PFSK-1 (cell line): ENCODE results near the gene HIP1R.

Experiments used
- FOXP2 ChIP-seq: optimal IDR thresholded peaks from 2 replicates; pipeline ENCODE3; 2011; ENCODE audit warnings: borderline replicate concordance, control low read depth, inconsistent platforms; ENCODE audit not compliant: insufficient read depth; ENCODE audit errors: extremely low read length, extremely low read depth
- POLR2AphosphoS5 ChIP-seq: IDR thresholded peaks from 2 replicates; pipeline ENCODE4 v1.6.1; 2012; ENCODE audit warnings: low read depth, mild to moderate bottlenecking, control low read depth, low read length, moderate library complexity
- REST ChIP-seq, 2 experiments: IDR thresholded peaks; 2 replicates each; pipeline versions ENCODE4 v1.6.1 to v1.8.0; 2011 to 2012; ENCODE audit warnings: low read depth in 2 of 2, low read length in 2 of 2, control low read depth in 1 of 2, inconsistent platforms in 1 of 2, mild to moderate bottlenecking in 1 of 2, moderate library complexity in 1 of 2; ENCODE audit not compliant: insufficient read depth in 1 of 2
- SIN3A ChIP-seq: IDR thresholded peaks from 2 replicates; pipeline ENCODE4 v1.6.1; 2012; ENCODE audit warnings: mild to moderate bottlenecking, low read length, moderate library complexity, borderline replicate concordance; ENCODE audit not compliant: insufficient read depth
- TAF1 ChIP-seq: IDR thresholded peaks from 2 replicates; pipeline ENCODE4 v1.6.1; 2012; ENCODE audit warnings: low read length, control low read depth, borderline replicate concordance; ENCODE audit not compliant: insufficient read depth

The HIP1R gene

GRCh38 chr12:122820138-122820537 lies 15.1 kb upstream of the HIP1R start:
- no peak for TF ChIP-seq POLR2AphosphoS5
- no peak for TF ChIP-seq FOXP2
- no peak for TF ChIP-seq REST (IDR thresholded peaks at IDR 0.05; ENCODE audit: insufficient read depth in 1 of 2, low read depth in 2 of 2, low read length in 2 of 2)

GRCh38 chr12:122820838-122821271 lies 14.4 kb upstream of the HIP1R start:
- TF ChIP-seq REST (IDR thresholded peaks at IDR 0.05; ENCODE audit: insufficient read depth in 1 of 2, low read depth in 2 of 2, low read length in 2 of 2) (no peak), TAF1 (no peak), FOXP2 (no peak), POLR2AphosphoS5 (no peak), SIN3A (no peak)

GRCh38 chr12:122823429-122823828 lies 11.8 kb upstream of the HIP1R start:
- no peak for TF ChIP-seq SIN3A
- TF ChIP-seq POLR2AphosphoS5, result no peak
- TF ChIP-seq TAF1, result no peak

GRCh38 chr12:122825773-122826724 lies 9.2 kb upstream of the HIP1R start:
- TF ChIP-seq FOXP2 (no peak), REST (IDR thresholded peaks at IDR 0.05; ENCODE audit: insufficient read depth in 1 of 2, low read depth in 2 of 2, low read length in 2 of 2) (no peak), SIN3A (no peak), POLR2AphosphoS5 (no peak), TAF1 (no peak)

GRCh38 chr12:122827258-122827657 lies 8.0 kb upstream of the HIP1R start:
- TF ChIP-seq SIN3A (no peak), REST (IDR thresholded peaks at IDR 0.05; ENCODE audit: insufficient read depth in 1 of 2, low read depth in 2 of 2, low read length in 2 of 2) (no peak), TAF1 (no peak), FOXP2 (no peak), POLR2AphosphoS5 (no peak)
